ENCODE data around the gene ZNF665. TPM values are rescaled to one million over a fixed set of nuclear protein-coding genes. Genes with fewer than 3 reads are reported as not detected.
"Not testable (repeated sequence)": the region's sequence is repeated elsewhere in the genome, so short reads cannot be mapped to it uniquely, and the experiment has no call there.

ZNF665 gene
- total RNA-seq, result 10 to 100 TPM in 3 of 7 donors, 1 to 10 TPM in 4; 3.9 to 13.0 (median 8.8) TPM
- polyA plus RNA-seq, result 10 to 100 TPM in 1 of 2 donors, 1 to 10 TPM in 1; 9.2 to 10.2 TPM
- long read RNA-seq, donor 1, full-length matches to known transcripts, result 10 of 36 reads
- long read RNA-seq, donor 1, partial matches to known transcripts, result 6 of 36 reads
- long read RNA-seq, donor 1, other reads (novel, unspliced or antisense), result 20 of 36 reads
- long read RNA-seq, donor 2, full-length matches to known transcripts, result 1 of 1 reads
- long read RNA-seq, donor 2, partial matches to known transcripts, result 0 of 1 reads
- long read RNA-seq, donor 2, other reads (novel, unspliced or antisense), result 0 of 1 reads
- long read RNA-seq, donor 3, partial matches to known transcripts, result 0 of 6 reads
- long read RNA-seq, donor 3, other reads (novel, unspliced or antisense), result 6 of 6 reads

GRCh38 chr19:53192771-53193534, at the start of gene ZNF665:
Gene ZNF665 (minus strand): TSS chr19:53193358. CDS start chr19:53182898, 10,460 bp downstream.
- Histone ChIP-seq H3K9me3 (no peaks in the 10 kb centered on the region), H3K27me3 (no peaks in the 10 kb centered on the region), H3K27ac (peak within 1 kb of the TSS in 1 of 2 donors; percentile 69), H3K4me1 (ENCODE audit: insufficient read depth) (peaks cover 3% of the 10 kb centered on the region), H3K4me3 (peak within 1 kb of the TSS; percentile 82), H3K36me3 (no peaks in the 10 kb centered on the region)
- intact Hi-C loops (cut with DNase I), result loop anchor here in 2 of 4 donors (5.0 to 10.0 kb wide), 3 partner anchors 201 to 322 kb away; partner anchors contain the start of gene ZNF765 (in 1 of the 2)
- DNase-seq, result peak; percentile 85 to 90 (median 87)
- no peak for TF ChIP-seq EP300 (IDR thresholded peaks at IDR 0.05)
- peak; percentile 52 for TF ChIP-seq POLR2A (IDR thresholded peaks at IDR 0.05)
- 0 to 1% (median 0%) methylated on average over 53 of the region's 53 CpGs for WGBS, 3 donors

- Histone ChIP-seq H3K36me3 (no peaks in the 10 kb centered on the region), H3K9me3 (peaks cover 6 to 52% of the 10 kb centered on the region in 2 donors)
These were observed 44.1 kb upstream of the ZNF665 start for GRCh38 chr19:53237114-53237777.

DNA sequence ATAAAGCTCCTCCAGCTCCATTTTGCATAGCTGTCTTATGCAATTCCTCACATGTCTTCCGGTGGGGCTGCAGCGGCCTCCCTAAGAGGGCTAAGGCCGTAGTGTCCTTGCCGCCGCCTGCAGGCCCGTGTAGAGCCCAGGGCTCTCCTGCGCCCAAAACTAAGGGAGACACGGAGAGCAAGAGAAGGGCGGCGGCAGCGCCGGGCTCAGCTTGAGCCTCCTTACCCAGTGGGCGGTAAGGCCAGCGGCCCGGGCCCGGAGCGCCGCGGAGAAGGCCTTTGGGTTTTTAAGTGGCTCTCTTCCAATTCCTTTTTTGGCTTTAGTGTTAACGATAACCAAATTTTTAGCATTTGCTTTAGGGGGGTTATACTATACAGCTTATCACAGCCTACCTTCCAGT, 31.4 kb upstream of the ZNF665 start:
- TF ChIP-seq EP300 (IDR thresholded peaks at IDR 0.05) (no peak), POLR2A (IDR thresholded peaks at IDR 0.05) (no peak)
- TF ChIP-seq, protein P1, sequence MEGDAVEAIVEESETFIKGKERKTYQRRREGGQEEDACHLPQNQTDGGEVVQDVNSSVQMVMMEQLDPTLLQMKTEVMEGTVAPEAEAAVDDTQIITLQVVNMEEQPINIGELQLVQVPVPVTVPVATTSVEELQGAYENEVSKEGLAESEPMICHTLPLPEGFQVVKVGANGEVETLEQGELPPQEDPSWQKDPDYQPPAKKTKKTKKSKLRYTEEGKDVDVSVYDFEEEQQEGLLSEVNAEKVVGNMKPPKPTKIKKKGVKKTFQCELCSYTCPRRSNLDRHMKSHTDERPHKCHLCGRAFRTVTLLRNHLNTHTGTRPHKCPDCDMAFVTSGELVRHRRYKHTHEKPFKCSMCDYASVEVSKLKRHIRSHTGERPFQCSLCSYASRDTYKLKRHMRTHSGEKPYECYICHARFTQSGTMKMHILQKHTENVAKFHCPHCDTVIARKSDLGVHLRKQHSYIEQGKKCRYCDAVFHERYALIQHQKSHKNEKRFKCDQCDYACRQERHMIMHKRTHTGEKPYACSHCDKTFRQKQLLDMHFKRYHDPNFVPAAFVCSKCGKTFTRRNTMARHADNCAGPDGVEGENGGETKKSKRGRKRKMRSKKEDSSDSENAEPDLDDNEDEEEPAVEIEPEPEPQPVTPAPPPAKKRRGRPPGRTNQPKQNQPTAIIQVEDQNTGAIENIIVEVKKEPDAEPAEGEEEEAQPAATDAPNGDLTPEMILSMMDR (IDR thresholded peaks at IDR 0.05), result no peak
- Histone ChIP-seq H3K4me3 (no peak overlapping the region), H3K9me3 (peaks cover 0 to 20% of the 10 kb centered on the region in 2 donors), H3K27me3 (no peaks in the 10 kb centered on the region), H3K4me1 (ENCODE audit: insufficient read depth) (no peaks in the 10 kb centered on the region), H3K36me3 (no peaks in the 10 kb centered on the region), H3K27ac (no peak overlapping the region)
- no peak for DNase-seq
- 90 to 94% (median 91%) methylated on average over 20 of the region's 20 CpGs for WGBS, 3 donors
- intact Hi-C loops (cut with DNase I), result no loop called here

More at GRCh38 chr19:53237114-53237777, 44.1 kb upstream of the ZNF665 start:
- intact Hi-C loops (cut with DNase I), result no loop called here
- Histone ChIP-seq H3K27me3 (no peaks in the 10 kb centered on the region), H3K27ac (no peak overlapping the region), H3K4me3 (no peak overlapping the region), H3K4me1 (ENCODE audit: insufficient read depth) (no peaks in the 10 kb centered on the region)
- TF ChIP-seq, protein P1 (IDR thresholded peaks at IDR 0.05), result no peak
- TF ChIP-seq POLR2A (IDR thresholded peaks at IDR 0.05) (no peak), EP300 (IDR thresholded peaks at IDR 0.05) (no peak)
- no peak for DNase-seq
- WGBS, 3 donors, result 94 to 97% (median 96%) methylated on average over 4 of the region's 4 CpGs

DNA sequence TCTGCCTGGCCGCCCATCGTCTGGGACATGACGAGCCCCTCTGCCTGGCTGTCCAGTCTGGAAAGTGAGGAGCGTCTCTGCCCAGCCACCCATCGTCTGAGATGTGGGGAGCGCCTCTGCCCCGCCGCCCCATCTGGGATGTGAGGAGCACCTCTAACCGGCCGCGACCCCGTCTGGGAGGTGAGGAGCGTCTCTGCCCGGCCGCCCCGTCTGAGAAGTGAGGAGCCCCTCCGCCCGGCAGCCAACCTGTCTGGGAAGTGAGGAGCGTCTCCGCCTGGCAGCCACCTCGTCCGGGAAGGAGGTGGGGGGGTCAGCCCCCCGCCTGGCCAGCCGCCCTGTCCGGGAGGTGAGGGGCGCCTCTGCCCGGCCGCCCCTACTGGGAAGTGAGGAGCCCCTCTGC, 29.6 kb upstream of the ZNF665 start:
- H3K27ac ChIP-seq; intact Hi-C loops (cut with DNase I); H3K4me3 ChIP-seq; H3K27me3 ChIP-seq; DNase-seq; H3K36me3 ChIP-seq; H3K4me1 ChIP-seq (ENCODE audit: insufficient read depth): not testable (repeated sequence)
- WGBS, 3 donors, result 97 to 100% (median 97%) methylated on average over 4 to 27 of the region's 28 CpGs
- peaks cover 0 to 13% of the 10 kb centered on the region in 2 donors for H3K9me3 ChIP-seq

GRCh38 chr19:53212703-53213320, 19.7 kb upstream of the ZNF665 start:
- TF ChIP-seq EP300 (IDR thresholded peaks at IDR 0.05) (no peak), POLR2A (IDR thresholded peaks at IDR 0.05) (no peak)
- TF ChIP-seq, protein P1 (IDR thresholded peaks at IDR 0.05), result no peak
- 98 to 100% (median 100%) methylated on average over 2 of the region's 2 CpGs for WGBS, 3 donors
- H3K36me3 ChIP-seq, result no peaks in the 10 kb centered on the region
- intact Hi-C loops (cut with DNase I), result no loop called here
- peaks cover 41 to 76% of the 10 kb centered on the region in 2 donors for H3K9me3 ChIP-seq
- H3K4me1 ChIP-seq (ENCODE audit: insufficient read depth), result no peaks in the 10 kb centered on the region
- H3K27me3 ChIP-seq, result no peaks in the 10 kb centered on the region
- no peak for DNase-seq
- H3K4me3 ChIP-seq, result no peak overlapping the region
- no peak overlapping the region for H3K27ac ChIP-seq

GRCh38 chr19:53211554-53211953, 18.4 kb upstream of the ZNF665 start:
- H3K4me1 ChIP-seq (ENCODE audit: insufficient read depth); intact Hi-C loops (cut with DNase I); H3K36me3 ChIP-seq; H3K27ac ChIP-seq; H3K4me3 ChIP-seq; DNase-seq; H3K27me3 ChIP-seq: not testable (repeated sequence)
- peaks cover 41 to 76% of the 10 kb centered on the region in 2 donors for H3K9me3 ChIP-seq
- 86 to 95% (median 90%) methylated on average over 3 of the region's 3 CpGs for WGBS, 3 donors
